Loucy (cell line): ENCODE results near the gene RSRP1.
"Not testable (repeated sequence)": the region's sequence is repeated elsewhere in the genome, so short reads cannot be mapped to it uniquely, and the experiment has no call there.

ENCODE experiments used
- EZH2phosphoT487 ChIP-seq: fragments of 200-600 bp; IDR thresholded peaks from 2 replicates; pipeline ENCODE4 v1.6.1; 2018; ENCODE audit warnings: antibody characterized with exemption, mild to moderate bottlenecking, moderate library complexity, borderline replicate concordance
- TF ChIP-seq, protein P1 (sequence below): fragments of 200-600 bp; sonication (generic); conservative IDR thresholded peaks from 2 replicates; pipeline ENCODE4 v1.5.1; 2014; ENCODE audit warnings: mild to moderate bottlenecking, antibody characterized with exemption, low read length

GRCh38 chr1:25268143-25268760, 21.0 kb upstream of the RSRP1 start:
- TF ChIP-seq, protein P1, sequence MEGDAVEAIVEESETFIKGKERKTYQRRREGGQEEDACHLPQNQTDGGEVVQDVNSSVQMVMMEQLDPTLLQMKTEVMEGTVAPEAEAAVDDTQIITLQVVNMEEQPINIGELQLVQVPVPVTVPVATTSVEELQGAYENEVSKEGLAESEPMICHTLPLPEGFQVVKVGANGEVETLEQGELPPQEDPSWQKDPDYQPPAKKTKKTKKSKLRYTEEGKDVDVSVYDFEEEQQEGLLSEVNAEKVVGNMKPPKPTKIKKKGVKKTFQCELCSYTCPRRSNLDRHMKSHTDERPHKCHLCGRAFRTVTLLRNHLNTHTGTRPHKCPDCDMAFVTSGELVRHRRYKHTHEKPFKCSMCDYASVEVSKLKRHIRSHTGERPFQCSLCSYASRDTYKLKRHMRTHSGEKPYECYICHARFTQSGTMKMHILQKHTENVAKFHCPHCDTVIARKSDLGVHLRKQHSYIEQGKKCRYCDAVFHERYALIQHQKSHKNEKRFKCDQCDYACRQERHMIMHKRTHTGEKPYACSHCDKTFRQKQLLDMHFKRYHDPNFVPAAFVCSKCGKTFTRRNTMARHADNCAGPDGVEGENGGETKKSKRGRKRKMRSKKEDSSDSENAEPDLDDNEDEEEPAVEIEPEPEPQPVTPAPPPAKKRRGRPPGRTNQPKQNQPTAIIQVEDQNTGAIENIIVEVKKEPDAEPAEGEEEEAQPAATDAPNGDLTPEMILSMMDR = not testable (repeated sequence)
- not testable (repeated sequence) for TF ChIP-seq EZH2phosphoT487
